UCSD-AML1 (cell line): Measurements from ENCODE around the gene ZNF330.
"Not testable (repeated sequence)": the region's sequence is repeated elsewhere in the genome, so short reads cannot be mapped to it uniquely, and the experiment has no call there.

Experiments
- DNase-seq: peaks from one replicate; lab custom pipeline; 2025; ENCODE audit not compliant: unreplicated experiment; lab: John Stamatoyannopoulos, UW

Gene ZNF330

DNA sequence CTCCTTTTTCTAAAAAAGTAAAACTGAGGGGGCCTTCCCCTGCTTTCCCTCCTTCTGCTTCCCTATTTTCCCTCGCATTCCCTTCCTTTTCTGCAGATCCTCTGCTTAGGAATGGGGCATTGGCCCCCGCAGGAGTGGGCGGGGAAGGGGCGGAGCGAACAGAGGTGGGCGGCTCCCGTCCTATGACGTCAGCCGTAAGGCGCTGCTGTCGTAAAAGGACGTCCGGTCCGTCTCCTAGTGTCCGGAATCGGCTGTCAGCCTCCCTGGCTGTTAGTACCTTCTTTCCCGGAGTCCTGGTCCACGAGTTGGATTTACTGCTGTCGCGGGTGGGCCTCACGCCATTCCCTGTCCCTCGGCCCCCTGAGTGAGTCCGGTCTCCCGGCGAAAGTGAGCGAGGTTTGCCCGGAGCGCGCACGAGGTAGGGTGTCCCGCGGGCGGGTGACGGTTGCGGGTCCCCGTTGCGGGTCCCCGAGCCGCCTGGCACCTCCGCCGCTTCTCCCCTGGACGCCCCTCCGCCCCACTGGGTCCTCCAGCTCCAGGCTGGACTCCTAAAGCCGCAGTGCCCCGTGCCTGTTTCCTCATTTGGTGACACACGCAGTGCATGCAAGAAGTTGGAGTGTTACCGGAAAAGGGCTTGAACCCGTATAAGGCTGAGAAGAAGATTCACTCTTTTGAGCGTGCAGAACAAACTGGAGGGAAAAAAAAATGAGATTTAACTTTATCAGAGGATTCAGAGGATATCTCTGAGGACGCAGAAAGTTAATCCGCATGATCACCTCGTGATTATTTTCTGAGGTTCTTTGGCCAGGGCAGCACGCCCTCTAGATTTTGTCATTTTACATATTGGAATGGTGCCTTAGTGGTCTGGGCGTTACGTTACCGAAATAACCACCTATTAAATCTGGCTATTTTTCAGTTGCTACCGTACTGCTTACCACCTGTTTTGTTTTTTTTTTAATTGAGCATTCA lies at the start of gene ZNF330:
ZNF330 (plus strand) TSS at position 205 of the 969 bp plus-strand sequence. CDS start 1,477 bp downstream, outside the sequence.
- peak; percentile 89 for DNase-seq

- DNase-seq: no peak
Observed at GRCh38 chr4:141174457-141174856, 46.2 kb upstream of the ZNF330 start.

- DNase-seq: no peak
Observed at GRCh38 chr4:141177171-141177570, 43.5 kb upstream of the ZNF330 start.

DNA sequence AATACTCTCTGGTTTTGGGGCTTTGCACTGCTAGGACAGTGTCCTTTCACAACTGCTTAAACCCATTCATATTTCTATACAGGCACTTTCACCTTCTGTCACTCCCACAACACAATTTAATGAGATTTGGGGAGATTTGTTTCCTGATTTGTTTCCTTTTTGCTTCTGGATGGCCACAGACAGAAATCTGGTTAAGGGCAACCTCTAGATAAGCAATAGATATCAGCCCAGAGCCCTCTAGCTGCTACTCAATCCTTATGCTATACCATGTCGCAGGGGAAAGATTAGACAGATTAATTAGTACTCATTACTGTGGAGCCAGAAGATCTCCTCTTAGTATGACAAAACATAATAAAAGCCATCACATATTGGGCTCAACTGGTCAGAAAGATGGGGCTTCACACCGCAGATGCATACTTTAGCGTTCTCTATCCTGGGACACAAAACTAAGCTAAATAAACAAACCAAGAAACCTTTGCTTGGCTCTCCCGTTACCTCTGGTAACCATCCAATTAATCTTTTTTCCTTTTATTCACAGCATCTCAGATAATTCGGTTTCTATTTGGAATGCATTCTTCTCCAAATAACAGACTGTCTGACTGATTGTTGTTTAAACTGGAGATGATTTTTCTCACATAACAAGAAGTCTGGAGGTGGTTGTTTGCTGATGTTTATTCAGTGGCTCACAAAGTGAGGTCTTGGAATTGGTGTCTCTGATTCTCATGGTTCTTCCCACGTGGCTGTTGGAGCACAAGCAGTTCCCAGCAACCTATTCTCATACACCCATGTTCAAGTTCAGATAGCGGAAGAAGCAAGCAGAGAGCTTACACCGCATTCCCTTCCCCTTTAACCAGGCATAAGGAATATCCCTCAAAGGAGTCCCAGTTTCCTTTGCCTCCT lies 41.0 kb upstream of the ZNF330 start:
- no peak for DNase-seq

DNA sequence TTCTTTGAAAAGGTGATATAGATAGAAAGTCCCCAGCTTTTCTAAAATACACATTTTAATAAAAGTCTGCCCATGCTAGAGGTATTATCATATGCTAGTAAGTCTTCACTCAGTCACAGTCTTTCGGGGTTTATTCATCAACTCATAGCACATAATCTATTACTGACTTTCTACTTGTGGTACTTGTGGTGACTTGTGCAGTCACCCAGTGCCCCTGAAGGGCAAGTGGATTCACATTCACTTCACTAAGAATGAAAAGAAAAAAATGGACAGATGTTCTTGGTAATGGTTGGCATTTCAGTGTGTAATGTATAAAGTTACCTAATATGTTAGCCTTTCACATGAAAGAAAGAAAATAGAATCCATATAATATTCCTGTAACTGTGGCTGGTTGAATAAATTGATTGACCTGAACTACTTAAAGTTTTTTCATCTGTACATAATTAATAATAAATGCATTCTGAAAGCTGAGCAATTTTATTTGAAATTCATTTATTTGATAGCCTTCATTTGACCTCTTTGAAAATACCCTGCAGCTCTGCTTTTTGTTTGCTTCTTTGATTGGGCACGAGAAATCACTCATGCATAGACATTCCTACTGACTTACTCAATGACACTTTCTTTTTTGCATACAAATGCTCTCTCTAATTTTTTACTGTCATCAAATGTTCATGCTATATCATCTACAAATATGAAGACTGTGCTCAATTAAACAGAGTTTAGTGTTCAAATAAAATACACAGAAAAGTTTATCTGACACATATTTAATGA lies 39.5 kb upstream of the ZNF330 start:
- DNase-seq: no peak

DNA sequence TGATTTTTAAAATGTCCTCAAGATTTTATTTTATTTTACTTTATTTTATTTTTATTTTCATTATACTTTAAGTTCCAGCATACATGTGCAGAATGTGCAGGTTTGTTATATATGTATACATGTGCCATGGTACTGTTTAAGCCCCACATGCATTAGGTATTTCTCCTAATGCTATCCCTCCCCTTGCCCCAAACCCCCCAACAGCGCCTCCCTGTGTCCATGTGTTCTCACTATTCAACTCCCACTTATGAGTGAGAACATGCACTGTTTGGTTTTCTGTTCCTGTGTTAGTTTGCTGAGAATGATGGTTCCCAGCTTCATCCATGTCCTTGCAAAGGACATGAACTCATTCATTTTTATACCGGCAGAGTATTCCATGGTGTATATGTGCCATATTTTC lies 37.2 kb upstream of the ZNF330 start:
- not testable (repeated sequence) for DNase-seq

DNA sequence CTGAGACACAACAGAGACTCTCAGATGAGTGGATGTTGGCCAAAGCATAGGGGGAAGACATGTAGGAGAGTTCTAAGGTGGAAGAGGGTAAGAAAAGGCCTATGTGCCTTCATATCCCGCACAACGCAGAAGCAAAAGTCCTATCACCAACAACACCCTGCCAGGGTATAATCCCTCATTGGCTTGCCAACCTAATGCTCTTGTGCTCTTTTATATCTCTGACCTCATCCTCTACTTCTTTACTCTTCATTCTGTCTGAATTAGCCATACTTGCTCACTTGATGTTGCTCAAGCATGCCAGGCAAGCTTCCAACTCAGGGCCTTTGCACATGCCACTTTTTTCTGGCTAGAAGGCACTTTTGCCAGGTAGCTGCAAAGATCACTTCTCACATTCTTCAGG lies 28.1 kb upstream of the ZNF330 start:
- DNase-seq: no peak

GRCh38 chr4:141193516-141194034 lies 27.1 kb upstream of the ZNF330 start:
- DNase-seq: no peak

- no peak for DNase-seq
Observed at GRCh38 chr4:141195095-141195707, 25.5 kb upstream of the ZNF330 start.

GRCh38 chr4:141196227-141196933 lies 24.3 kb upstream of the ZNF330 start:
- DNase-seq: no peak

- no peak for DNase-seq
Observed at GRCh38 chr4:141207961-141208360, 12.7 kb upstream of the ZNF330 start.

DNA sequence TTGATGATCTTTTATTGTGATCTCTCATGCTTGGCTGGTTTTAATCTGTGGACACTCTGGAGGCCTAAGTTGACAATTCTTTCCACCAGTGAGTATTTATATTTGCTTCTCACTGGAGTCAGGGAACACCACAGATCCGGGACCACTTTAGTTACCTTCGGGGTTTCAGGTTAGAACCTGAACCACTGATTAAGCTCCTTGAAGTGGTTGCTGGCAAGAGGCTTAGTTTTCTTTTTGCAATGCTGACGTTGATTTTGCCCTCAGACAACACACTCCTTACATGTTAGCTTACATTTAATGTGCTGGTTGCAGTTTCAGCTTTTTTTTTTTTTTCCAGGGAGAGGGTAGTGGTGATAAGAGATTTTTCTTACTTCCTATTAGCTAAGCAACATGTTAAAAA lies 10.5 kb upstream of the ZNF330 start:
- DNase-seq: no peak

- DNase-seq: no peak
Observed at GRCh38 chr4:141213550-141213991, 7.1 kb upstream of the ZNF330 start.

DNA sequence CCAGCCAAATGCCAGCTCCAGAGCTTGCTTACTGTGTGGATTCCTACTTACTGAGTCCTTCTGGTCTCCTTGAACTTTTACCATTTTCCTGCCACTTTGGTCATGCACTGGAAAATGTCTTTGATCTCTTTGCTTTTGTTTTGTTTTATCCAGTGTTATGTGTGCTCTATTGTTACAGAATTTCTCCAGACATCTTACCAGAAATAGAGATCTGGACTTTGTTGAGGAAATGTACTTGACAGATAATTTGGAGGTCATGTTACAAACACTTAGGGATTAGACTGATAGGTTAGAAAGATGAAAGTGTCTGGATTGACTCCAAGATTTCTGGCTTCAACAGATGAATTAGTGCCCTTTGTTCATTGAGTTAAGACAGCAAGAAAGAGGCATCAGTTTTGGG lies 5.7 kb upstream of the ZNF330 start:
- no peak for DNase-seq

GRCh38 chr4:141216002-141216761 lies 4.5 kb upstream of the ZNF330 start:
- DNase-seq: no peak

GRCh38 chr4:141220271-141220670 lies 424 bp upstream of the ZNF330 start:
- DNase-seq: no peak

DNA sequence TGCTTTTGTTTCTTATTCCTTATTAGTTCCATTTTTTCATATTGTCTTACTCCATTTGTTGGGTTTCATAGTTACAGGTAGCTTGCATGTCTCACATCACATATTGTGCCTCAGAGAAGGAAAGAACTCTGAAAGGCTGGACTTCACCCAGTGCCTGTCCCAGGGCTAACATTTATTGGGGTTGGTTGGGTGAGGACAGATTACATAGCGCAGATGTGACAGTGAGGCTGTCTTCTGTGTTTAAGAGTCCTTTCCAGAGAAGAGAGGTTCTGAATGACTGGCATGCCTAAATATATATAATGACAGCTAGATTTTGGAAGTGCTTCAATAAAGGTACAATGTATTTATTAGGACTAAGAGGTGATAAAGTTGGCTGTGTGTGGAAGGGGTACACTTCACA lies 2.7 kb downstream of the ZNF330 start:
- no peak for DNase-seq

- not testable (repeated sequence) for DNase-seq
Observed at GRCh38 chr4:141227280-141227679, 6.6 kb downstream of the ZNF330 start.
